HepG2 (cell line): Measurements from ENCODE around the gene NFKBIL1. TPM values are rescaled to one million over a fixed set of nuclear protein-coding genes. Genes with fewer than 3 reads are reported as not detected.
A peak's percentile ranks its signal among the peaks of the same experiment; 100 is the strongest.

Source experiments
- CREM ChIP-seq, 2 experiments: sonication (generic) in 1 of 2; formaldehyde crosslinking in 1 of 2; IDR thresholded peaks; 2 replicates each; pipeline versions ENCODE4 v1.4.0 to v1.6.1; 2016 to 2020; ENCODE audit warnings: antibody characterized with exemption in 1 of 2, mild to moderate bottlenecking in 1 of 2, missing genetic modification reagents in 1 of 2
- FOXK2 ChIP-seq: fragments of 450-650 bp; IDR thresholded peaks from 2 replicates; pipeline ENCODE4 v1.6.1; 2016
- MEIS2 ChIP-seq: sonication (generic); formaldehyde crosslinking; IDR thresholded peaks from 2 replicates; pipeline ENCODE4 v1.9.0; 2021; ENCODE audit warnings: mild to moderate bottlenecking, missing genetic modification reagents
- RBM39 ChIP-seq: fragments of 200-400 bp; formaldehyde crosslinking; IDR thresholded peaks from one replicate; pipeline ENCODE4 v1.6.1; 2018; ENCODE audit warnings: antibody characterized with exemption, mild to moderate bottlenecking, low read depth, low read length; ENCODE audit not compliant: poor library complexity, severe bottlenecking
- ZNF180 ChIP-seq: sonication (generic); formaldehyde crosslinking; IDR thresholded peaks from 2 replicates; pipeline ENCODE4 v1.4.0; 2020; ENCODE audit warnings: low read depth, missing genetic modification reagents, borderline replicate concordance
- ZNF251 ChIP-seq: sonication (generic); formaldehyde crosslinking; IDR thresholded peaks from 2 replicates; pipeline ENCODE4 v1.9.0; 2021; ENCODE audit warnings: mild to moderate bottlenecking, missing genetic modification reagents
- ZNF274 ChIP-seq: sonication (generic); formaldehyde crosslinking; IDR thresholded peaks from 2 replicates; pipeline ENCODE4 v1.5.1; 2020; ENCODE audit warnings: mild to moderate bottlenecking, missing genetic modification reagents
- polyA plus RNA-seq, 8 experiments: library from polyadenylated mRNA; depleted of rRNA in 3 of 8; stranded (reverse) in 7 of 8; unstranded in 1 of 8; fragments of >200 nt; fragmentation: Illumina TruSeq in 4 of 8; extraction: Trizol in 4 of 8; gene quantifications; 2 replicates each; pipeline versions ENCODE4 v1.2.1 to v1.2.3, GENCODE V29; 2011 to 2016; ENCODE audit warnings: low read depth in 4 of 8, missing spikeins in 1 of 8, mixed read lengths in 1 of 8; ENCODE audit not compliant: insufficient read depth in 1 of 8
- total RNA-seq, 5 experiments: library from RNA; depleted of rRNA; stranded (reverse); fragments of >200 nt; fragmentation: Illumina TruSeq; extraction: Trizol; gene quantifications; 2 replicates each; pipeline ENCODE4 v1.2.3, GENCODE V29; 2016; ENCODE audit warnings: low read depth in 1 of 5
- TF ChIP-seq, protein P1 (sequence below): sonication (generic); formaldehyde crosslinking; IDR thresholded peaks from 2 replicates; pipeline ENCODE4 v1.4.0; 2020; ENCODE audit warnings: mild to moderate bottlenecking, missing genetic modification reagents
- TF ChIP-seq, protein P2 (sequence below): sonication (generic); formaldehyde crosslinking; IDR thresholded peaks from 2 replicates; pipeline ENCODE4 v1.8.1; 2022; ENCODE audit warnings: low read depth, mild to moderate bottlenecking, missing genetic modification reagents
- TF ChIP-seq, protein P3 (sequence below): sonication (generic); formaldehyde crosslinking; IDR thresholded peaks from 2 replicates; pipeline ENCODE4 v1.8.1; 2023; ENCODE audit warnings: missing genetic modification reagents, inconsistent platforms, borderline replicate concordance
- TF ChIP-seq, protein P4 (sequence below): sonication (generic); formaldehyde crosslinking; IDR thresholded peaks from 2 replicates; pipeline ENCODE4 v1.4.0; 2020; ENCODE audit warnings: missing genetic modification reagents, borderline replicate concordance
- TF ChIP-seq, protein P5 (sequence below): IDR thresholded peaks from 2 replicates; pipeline ENCODE4 v1.4.0; 2020; ENCODE audit warnings: mild to moderate bottlenecking, missing genetic modification reagents

The NFKBIL1 gene
- total and polyA plus RNA-seq, 2 of the 13 experiments (the other 11 are each of a cell fraction or from before 2014, with no cell fraction given), result 9.7 to 19.5 TPM

DNA sequence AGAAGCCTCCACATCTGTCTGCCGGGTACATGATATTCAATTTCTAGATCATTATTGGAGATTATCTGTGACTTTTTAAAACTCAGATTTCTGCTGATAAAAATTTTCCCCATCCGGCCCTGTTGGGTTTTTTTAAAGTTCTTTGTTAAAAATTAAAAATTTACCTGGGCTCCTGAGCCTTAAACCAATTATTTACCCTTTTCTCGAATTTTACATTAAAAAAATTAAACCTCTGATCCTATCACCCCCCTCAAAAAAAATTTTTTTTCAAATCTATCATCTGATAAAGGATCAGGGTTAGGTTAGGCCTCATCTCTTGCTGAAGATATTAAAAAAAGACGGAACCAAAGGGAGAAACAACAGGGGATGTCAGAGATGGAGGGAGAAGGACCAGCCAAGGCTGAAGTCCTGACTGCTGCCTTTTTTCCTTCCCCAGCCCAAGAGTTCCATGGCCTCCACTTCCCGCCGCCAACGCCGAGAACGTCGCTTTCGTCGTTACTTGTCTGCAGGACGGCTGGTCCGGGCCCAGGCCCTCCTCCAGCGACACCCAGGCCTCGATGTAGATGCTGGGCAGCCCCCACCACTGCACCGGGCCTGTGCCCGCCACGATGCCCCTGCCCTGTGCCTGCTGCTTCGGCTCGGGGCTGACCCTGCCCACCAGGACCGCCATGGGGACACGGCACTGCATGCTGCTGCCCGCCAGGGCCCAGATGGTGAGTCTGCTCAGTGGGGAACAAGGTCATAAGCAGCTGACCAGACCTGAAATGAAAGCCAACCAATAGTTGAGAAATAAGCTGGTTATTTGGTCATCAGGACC lies 527 bp downstream of the NFKBIL1 start (continued):
- TF ChIP-seq MEIS2 (CRISPR knock-in tag) (no peak), ZNF180 (CRISPR knock-in tag) (no peak), ZNF274 (CRISPR knock-in tag) (no peak), FOXK2 (no peak), RBM39 (no peak), ZNF251 (CRISPR knock-in tag) (no peak), CREM (IDR thresholded peaks at IDR 0.05) (0 out of 2 replicates have a peak, but pooled peaks have one; percentile 7), CREM (CRISPR knock-in tag; IDR thresholded peaks at IDR 0.05) (no peak)
- TF ChIP-seq, protein P1, sequence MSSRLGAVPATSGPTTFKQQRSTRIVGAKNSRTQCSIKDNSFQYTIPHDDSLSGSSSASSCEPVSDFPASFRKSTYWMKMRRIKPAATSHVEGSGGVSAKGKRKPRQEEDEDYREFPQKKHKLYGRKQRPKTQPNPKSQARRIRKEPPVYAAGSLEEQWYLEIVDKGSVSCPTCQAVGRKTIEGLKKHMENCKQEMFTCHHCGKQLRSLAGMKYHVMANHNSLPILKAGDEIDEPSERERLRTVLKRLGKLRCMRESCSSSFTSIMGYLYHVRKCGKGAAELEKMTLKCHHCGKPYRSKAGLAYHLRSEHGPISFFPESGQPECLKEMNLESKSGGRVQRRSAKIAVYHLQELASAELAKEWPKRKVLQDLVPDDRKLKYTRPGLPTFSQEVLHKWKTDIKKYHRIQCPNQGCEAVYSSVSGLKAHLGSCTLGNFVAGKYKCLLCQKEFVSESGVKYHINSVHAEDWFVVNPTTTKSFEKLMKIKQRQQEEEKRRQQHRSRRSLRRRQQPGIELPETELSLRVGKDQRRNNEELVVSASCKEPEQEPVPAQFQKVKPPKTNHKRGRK (CRISPR knock-in tag), result peak; percentile 73; the same call in 1 of the 2 replicates
- TF ChIP-seq, protein P2, sequence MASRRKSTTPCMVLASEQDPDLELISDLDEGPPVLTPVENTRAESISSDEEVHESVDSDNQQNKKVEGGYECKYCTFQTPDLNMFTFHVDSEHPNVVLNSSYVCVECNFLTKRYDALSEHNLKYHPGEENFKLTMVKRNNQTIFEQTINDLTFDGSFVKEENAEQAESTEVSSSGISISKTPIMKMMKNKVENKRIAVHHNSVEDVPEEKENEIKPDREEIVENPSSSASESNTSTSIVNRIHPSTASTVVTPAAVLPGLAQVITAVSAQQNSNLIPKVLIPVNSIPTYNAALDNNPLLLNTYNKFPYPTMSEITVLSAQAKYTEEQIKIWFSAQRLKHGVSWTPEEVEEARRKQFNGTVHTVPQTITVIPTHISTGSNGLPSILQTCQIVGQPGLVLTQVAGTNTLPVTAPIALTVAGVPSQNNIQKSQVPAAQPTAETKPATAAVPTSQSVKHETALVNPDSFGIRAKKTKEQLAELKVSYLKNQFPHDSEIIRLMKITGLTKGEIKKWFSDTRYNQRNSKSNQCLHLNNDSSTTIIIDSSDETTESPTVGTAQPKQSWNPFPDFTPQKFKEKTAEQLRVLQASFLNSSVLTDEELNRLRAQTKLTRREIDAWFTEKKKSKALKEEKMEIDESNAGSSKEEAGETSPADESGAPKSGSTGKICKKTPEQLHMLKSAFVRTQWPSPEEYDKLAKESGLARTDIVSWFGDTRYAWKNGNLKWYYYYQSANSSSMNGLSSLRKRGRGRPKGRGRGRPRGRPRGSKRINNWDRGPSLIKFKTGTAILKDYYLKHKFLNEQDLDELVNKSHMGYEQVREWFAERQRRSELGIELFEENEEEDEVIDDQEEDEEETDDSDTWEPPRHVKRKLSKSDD, result peak; percentile 59; the same call in 1 of the 2 replicates
- TF ChIP-seq, protein P3, sequence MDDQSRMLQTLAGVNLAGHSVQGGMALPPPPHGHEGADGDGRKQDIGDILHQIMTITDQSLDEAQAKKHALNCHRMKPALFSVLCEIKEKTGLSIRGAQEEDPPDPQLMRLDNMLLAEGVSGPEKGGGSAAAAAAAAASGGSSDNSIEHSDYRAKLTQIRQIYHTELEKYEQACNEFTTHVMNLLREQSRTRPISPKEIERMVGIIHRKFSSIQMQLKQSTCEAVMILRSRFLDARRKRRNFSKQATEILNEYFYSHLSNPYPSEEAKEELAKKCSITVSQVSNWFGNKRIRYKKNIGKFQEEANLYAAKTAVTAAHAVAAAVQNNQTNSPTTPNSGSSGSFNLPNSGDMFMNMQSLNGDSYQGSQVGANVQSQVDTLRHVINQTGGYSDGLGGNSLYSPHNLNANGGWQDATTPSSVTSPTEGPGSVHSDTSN (CRISPR knock-in tag), result no peak
- TF ChIP-seq, protein P4, sequence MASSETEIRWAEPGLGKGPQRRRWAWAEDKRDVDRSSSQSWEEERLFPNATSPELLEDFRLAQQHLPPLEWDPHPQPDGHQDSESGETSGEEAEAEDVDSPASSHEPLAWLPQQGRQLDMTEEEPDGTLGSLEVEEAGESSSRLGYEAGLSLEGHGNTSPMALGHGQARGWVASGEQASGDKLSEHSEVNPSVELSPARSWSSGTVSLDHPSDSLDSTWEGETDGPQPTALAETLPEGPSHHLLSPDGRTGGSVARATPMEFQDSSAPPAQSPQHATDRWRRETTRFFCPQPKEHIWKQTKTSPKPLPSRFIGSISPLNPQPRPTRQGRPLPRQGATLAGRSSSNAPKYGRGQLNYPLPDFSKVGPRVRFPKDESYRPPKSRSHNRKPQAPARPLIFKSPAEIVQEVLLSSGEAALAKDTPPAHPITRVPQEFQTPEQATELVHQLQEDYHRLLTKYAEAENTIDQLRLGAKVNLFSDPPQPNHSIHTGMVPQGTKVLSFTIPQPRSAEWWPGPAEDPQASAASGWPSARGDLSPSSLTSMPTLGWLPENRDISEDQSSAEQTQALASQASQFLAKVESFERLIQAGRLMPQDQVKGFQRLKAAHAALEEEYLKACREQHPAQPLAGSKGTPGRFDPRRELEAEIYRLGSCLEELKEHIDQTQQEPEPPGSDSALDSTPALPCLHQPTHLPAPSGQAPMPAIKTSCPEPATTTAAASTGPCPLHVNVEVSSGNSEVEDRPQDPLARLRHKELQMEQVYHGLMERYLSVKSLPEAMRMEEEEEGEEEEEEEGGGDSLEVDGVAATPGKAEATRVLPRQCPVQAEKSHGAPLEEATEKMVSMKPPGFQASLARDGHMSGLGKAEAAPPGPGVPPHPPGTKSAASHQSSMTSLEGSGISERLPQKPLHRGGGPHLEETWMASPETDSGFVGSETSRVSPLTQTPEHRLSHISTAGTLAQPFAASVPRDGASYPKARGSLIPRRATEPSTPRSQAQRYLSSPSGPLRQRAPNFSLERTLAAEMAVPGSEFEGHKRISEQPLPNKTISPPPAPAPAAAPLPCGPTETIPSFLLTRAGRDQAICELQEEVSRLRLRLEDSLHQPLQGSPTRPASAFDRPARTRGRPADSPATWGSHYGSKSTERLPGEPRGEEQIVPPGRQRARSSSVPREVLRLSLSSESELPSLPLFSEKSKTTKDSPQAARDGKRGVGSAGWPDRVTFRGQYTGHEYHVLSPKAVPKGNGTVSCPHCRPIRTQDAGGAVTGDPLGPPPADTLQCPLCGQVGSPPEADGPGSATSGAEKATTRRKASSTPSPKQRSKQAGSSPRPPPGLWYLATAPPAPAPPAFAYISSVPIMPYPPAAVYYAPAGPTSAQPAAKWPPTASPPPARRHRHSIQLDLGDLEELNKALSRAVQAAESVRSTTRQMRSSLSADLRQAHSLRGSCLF (CRISPR knock-in tag), result no peak
- TF ChIP-seq, protein P5, sequence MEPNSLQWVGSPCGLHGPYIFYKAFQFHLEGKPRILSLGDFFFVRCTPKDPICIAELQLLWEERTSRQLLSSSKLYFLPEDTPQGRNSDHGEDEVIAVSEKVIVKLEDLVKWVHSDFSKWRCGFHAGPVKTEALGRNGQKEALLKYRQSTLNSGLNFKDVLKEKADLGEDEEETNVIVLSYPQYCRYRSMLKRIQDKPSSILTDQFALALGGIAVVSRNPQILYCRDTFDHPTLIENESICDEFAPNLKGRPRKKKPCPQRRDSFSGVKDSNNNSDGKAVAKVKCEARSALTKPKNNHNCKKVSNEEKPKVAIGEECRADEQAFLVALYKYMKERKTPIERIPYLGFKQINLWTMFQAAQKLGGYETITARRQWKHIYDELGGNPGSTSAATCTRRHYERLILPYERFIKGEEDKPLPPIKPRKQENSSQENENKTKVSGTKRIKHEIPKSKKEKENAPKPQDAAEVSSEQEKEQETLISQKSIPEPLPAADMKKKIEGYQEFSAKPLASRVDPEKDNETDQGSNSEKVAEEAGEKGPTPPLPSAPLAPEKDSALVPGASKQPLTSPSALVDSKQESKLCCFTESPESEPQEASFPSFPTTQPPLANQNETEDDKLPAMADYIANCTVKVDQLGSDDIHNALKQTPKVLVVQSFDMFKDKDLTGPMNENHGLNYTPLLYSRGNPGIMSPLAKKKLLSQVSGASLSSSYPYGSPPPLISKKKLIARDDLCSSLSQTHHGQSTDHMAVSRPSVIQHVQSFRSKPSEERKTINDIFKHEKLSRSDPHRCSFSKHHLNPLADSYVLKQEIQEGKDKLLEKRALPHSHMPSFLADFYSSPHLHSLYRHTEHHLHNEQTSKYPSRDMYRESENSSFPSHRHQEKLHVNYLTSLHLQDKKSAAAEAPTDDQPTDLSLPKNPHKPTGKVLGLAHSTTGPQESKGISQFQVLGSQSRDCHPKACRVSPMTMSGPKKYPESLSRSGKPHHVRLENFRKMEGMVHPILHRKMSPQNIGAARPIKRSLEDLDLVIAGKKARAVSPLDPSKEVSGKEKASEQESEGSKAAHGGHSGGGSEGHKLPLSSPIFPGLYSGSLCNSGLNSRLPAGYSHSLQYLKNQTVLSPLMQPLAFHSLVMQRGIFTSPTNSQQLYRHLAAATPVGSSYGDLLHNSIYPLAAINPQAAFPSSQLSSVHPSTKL (CRISPR knock-in tag), result no peak
